IMR-90 (cell line): Measurements from ENCODE around the gene DLGAP4. TPM values are rescaled to one million over a fixed set of nuclear protein-coding genes. Genes with fewer than 3 reads are reported as not detected.

Source experiments
- ATAC-seq: fragments of 200-7000 bp; cut with Tn5 transposase; 2 replicates; pipeline ENCODE4 v1.9.1; 2020; ENCODE audit warnings: low read depth, mild to moderate bottlenecking, moderate library complexity
- BruUV-seq: library from RNA; stranded (reverse); fragments of 400-500 nt; replicated peaks from 2 replicates; lab custom pipeline; 2021; lab: Mats Ljungman, UMichigan
- CTCF ChIA-PET: fragments of 300-600 bp; formaldehyde crosslinking; extraction: SDS; loops from one replicate; lab custom pipeline; 2021; ENCODE audit warnings: antibody characterized with exemption; lab: Yijun Ruan, JAX
- POLR2A ChIA-PET: fragments of 300-600 bp; sonication (Branson Sonifier 250); formaldehyde crosslinking; loops from one replicate; lab custom pipeline; 2022; ENCODE audit warnings: antibody characterized with exemption; ENCODE audit not compliant: unreplicated experiment; lab: Charles Lee
- DNase-seq: peaks from one replicate; pipeline ENCODE4 v3.0.0; 2013
- H2AFZ ChIP-seq: replicated peaks from 2 replicates; pipeline ENCODE3; 2013; ENCODE audit warnings: low read length, mild to moderate bottlenecking; ENCODE audit not compliant: poor library complexity
- H2AK5ac ChIP-seq: 2 replicates; pipeline ENCODE4 v1.6.1; 2013; ENCODE audit warnings: low read depth, low read length, inconsistent platforms
- H2AK9ac ChIP-seq: replicated peaks from 2 replicates; pipeline ENCODE3; 2013; ENCODE audit warnings: mild to moderate bottlenecking, low read depth, low read length, moderate library complexity; ENCODE audit not compliant: poor library complexity
- H2BK120ac ChIP-seq: 2 replicates; pipeline ENCODE4 v1.6.1; 2013; ENCODE audit warnings: low read depth, low read length, inconsistent platforms
- H2BK15ac ChIP-seq: 3 replicates; pipeline ENCODE4 v1.6.1; 2013; ENCODE audit warnings: low read depth, low read length, inconsistent platforms
- H2BK20ac ChIP-seq: 2 replicates; pipeline ENCODE4 v1.6.1; 2013; ENCODE audit warnings: low read depth, mild to moderate bottlenecking, inconsistent platforms, low read length, moderate library complexity
- H2BK5ac ChIP-seq: 2 replicates; pipeline ENCODE4 v1.6.1; 2013; ENCODE audit warnings: mild to moderate bottlenecking, low read depth, low read length, inconsistent platforms; ENCODE audit not compliant: poor library complexity, severe bottlenecking
- H3K14ac ChIP-seq: replicated peaks from 2 replicates; pipeline ENCODE4 v1.6.1; 2013; ENCODE audit warnings: low read depth, low read length, inconsistent platforms
- H3K18ac ChIP-seq: 2 replicates; pipeline ENCODE4 v1.6.1; 2013; ENCODE audit warnings: low read depth, low read length, control low read depth
- H3K23ac ChIP-seq: 2 replicates; pipeline ENCODE4 v1.6.1; 2013; ENCODE audit warnings: low read depth, low read length, inconsistent platforms
- H3K27ac ChIP-seq: 2 replicates; pipeline ENCODE4 v1.5.1; 2013; ENCODE audit warnings: mild to moderate bottlenecking, control low read depth, low read length; ENCODE audit not compliant: insufficient read depth
- H3K27me3 ChIP-seq: 2 replicates; pipeline ENCODE4 v1.6.1; 2013; ENCODE audit warnings: low read length; ENCODE audit not compliant: control insufficient read depth, insufficient read depth
- H3K36me3 ChIP-seq: 2 replicates; pipeline ENCODE4 v1.6.1; 2013; ENCODE audit warnings: low read length, mixed read lengths; ENCODE audit not compliant: control insufficient read depth, insufficient read depth
- H3K4ac ChIP-seq: 2 replicates; pipeline ENCODE4 v1.6.1; 2013; ENCODE audit warnings: low read depth, low read length, inconsistent platforms
- H3K4me1 ChIP-seq: 2 replicates; pipeline ENCODE4 v1.6.1; 2013; ENCODE audit warnings: low read length, mixed read lengths; ENCODE audit not compliant: control insufficient read depth, insufficient read depth
- H3K4me2 ChIP-seq: 2 replicates; pipeline ENCODE4 v1.6.1; 2013; ENCODE audit warnings: low read depth, mild to moderate bottlenecking, control low read depth, low read length, moderate library complexity
- H3K4me3 ChIP-seq: 2 replicates; pipeline ENCODE4 v1.5.1; 2013; ENCODE audit warnings: low read depth, mild to moderate bottlenecking, control low read depth, low read length, moderate library complexity; ENCODE audit not compliant: insufficient read depth
- H3K56ac ChIP-seq: 2 replicates; pipeline ENCODE4 v1.6.1; 2013; ENCODE audit warnings: low read length, inconsistent platforms; ENCODE audit not compliant: insufficient read depth; ENCODE audit errors: extremely low read depth
- H3K79me1 ChIP-seq, 2 experiments: 2 replicates each; pipeline ENCODE4 v1.6.1; 2013; ENCODE audit warnings: low read length in 2 of 2, inconsistent platforms in 1 of 2, low read depth in 1 of 2
- H3K9ac ChIP-seq: 2 replicates; pipeline ENCODE4 v1.6.1; 2013; ENCODE audit warnings: low read depth, low read length, control low read depth
- H3K9me1 ChIP-seq: 2 replicates; pipeline ENCODE4 v1.6.1; 2013; ENCODE audit warnings: low read length, inconsistent platforms; ENCODE audit not compliant: insufficient read depth
- H3K9me3 ChIP-seq: 2 replicates; pipeline ENCODE4 v1.6.1; 2013; ENCODE audit warnings: low read length; ENCODE audit not compliant: control insufficient read depth, insufficient read depth
- H4K20me1 ChIP-seq: 2 replicates; pipeline ENCODE4 v1.6.1; 2013; ENCODE audit warnings: low read length, inconsistent platforms; ENCODE audit not compliant: insufficient read depth
- H4K5ac ChIP-seq: 2 replicates; pipeline ENCODE4 v1.6.1; 2013; ENCODE audit warnings: mild to moderate bottlenecking, low read depth, low read length, control low read depth
- H4K8ac ChIP-seq, 2 experiments: 2 replicates each; pipeline ENCODE4 v1.6.1; 2013; ENCODE audit warnings: low read depth in 2 of 2, low read length in 2 of 2, control low read depth in 1 of 2, inconsistent platforms in 1 of 2
- H4K91ac ChIP-seq: 2 replicates; pipeline ENCODE4 v1.6.1; 2013; ENCODE audit warnings: low read depth, low read length, inconsistent platforms; ENCODE audit not compliant: insufficient read depth
- CTCF ChIP-seq: conservative IDR thresholded peaks from 2 replicates; pipeline ENCODE4 v1.5.1; 2012; ENCODE audit warnings: mild to moderate bottlenecking, low read depth, low read length, improper control_type of control experiment
- MAZ ChIP-seq: IDR thresholded peaks from 2 replicates; pipeline ENCODE4 v1.6.1; 2012; ENCODE audit warnings: low read depth, mild to moderate bottlenecking, low read length, improper control_type of control experiment, moderate library complexity, borderline replicate concordance
- RAD21 ChIP-seq: IDR thresholded peaks from 2 replicates; pipeline ENCODE4 v1.6.1; 2012; ENCODE audit warnings: low read length, improper control_type of control experiment
- WGBS, 2 experiments: methylation state at CpG; one replicate each; pipeline versions ENCODE4 v1.1.5 to v1.1.7; 2013; ENCODE audit warnings: missing lambda C conversion rate in 2 of 2; ENCODE audit not compliant: insufficient read length in 1 of 2; ENCODE audit errors: extremely low coverage in 2 of 2; 5-methylcytosine and 5-hydroxymethylcytosine counted together
- dilution Hi-C: fragments of 300-500 bp; cut with HindIII; formaldehyde crosslinking; loops from one replicate; pipeline ENCODE4 v1.14.3; 2018; ENCODE audit warnings: low sequenced_read_pairs; ENCODE audit not compliant: unreplicated experiment
- in situ Hi-C: fragments of 300-500 bp; cut with MboI; formaldehyde crosslinking; loops from 3 replicates; pipeline ENCODE4 v1.14.3; 2019; ENCODE audit warnings: low sequenced_read_pairs, inconsistent platforms, mixed read lengths
- intact Hi-C: fragments of 100-400 bp; cut with micrococcal nuclease; formaldehyde crosslinking; loops from 2 replicates; pipeline ENCODE4 v1.10.0; 2022
- polyA plus RNA-seq, 3 experiments: library from polyadenylated mRNA; depleted of rRNA; stranded (reverse); fragments of >200 nt; gene quantifications; 2 replicates each; pipeline ENCODE4 v1.2.3, GENCODE V29; 2012; ENCODE audit warnings: low replicate concordance in 1 of 3
- total RNA-seq: library from RNA; depleted of rRNA; stranded (reverse); fragments of >200 nt; gene quantifications from 2 replicates; pipeline ENCODE4 v1.2.3, GENCODE V29; 2012

Gene DLGAP4
- total and polyA plus RNA-seq, 2 of the 4 experiments (the other 2 are of a cell fraction), result 32.3 to 73.2 TPM

- Histone ChIP-seq H3K23ac (no peak overlapping the region), H2AK5ac (no peak overlapping the region), H2BK20ac (no peak overlapping the region), H3K27me3 (peaks cover 13% of the 10 kb centered on the region; the same call in 1 of the 2 replicates), H3K36me3 (peaks cover 15% of the 10 kb centered on the region), H2AK9ac (no peak overlapping the region), H2BK120ac (no peak overlapping the region), H3K4ac (no peak overlapping the region), H3K4me1 (no peaks in the 10 kb centered on the region), H4K20me1 (no peaks in the 10 kb centered on the region), H3K4me2 (no peak overlapping the region), H3K27ac (no peak overlapping the region), H2BK5ac (no peak overlapping the region), H3K18ac (no peak overlapping the region), H3K56ac (no peak overlapping the region), H2AFZ (no peak overlapping the region), H3K79me1 (no peaks in the 10 kb centered on the region), H3K4me3 (no peak overlapping the region), H4K5ac (no peak overlapping the region), H3K14ac (no peak overlapping the region), H3K9me1 (0 out of 2 replicates have a peak, but pooled peaks cover 5% of the 10 kb centered on the region), H4K8ac (no peak overlapping the region), H4K91ac (no peak overlapping the region), H3K9ac (no peak overlapping the region), H2BK15ac (no peak overlapping the region), H3K9me3 (no peaks in the 10 kb centered on the region)
- no TSS peak for BruUV-seq
- in situ Hi-C loops, result no loop called here
- no peak for DNase-seq
- no peak for ATAC-seq
- ChIA-PET POLR2A (no interaction called here), CTCF (no interaction called here)
- 0% methylated on average over 2 of the region's 7 CpGs; no CpG with 5 or more reads in 1 of the 2 experiments for WGBS, 2 experiments
- TF ChIP-seq MAZ, result no peak
- no peak for TF ChIP-seq RAD21
- TF ChIP-seq CTCF, result no peak
- dilution Hi-C loops, result no loop called here
- intact Hi-C loops, result no loop called here
Measured at GRCh38 chr20:36260316-36260715, 45.8 kb upstream of the DLGAP4 start.
